ENCODE measurements around the gene KRTAP4-11.
"Not testable (repeated sequence)": the region's sequence is repeated elsewhere in the genome, so short reads cannot be mapped to it uniquely, and the experiment has no call there.

KRTAP4-11 gene

GRCh38 chr17:41123292-41123990 lies 5.3 kb upstream of the KRTAP4-11 start:
- not testable (repeated sequence) for DNase-seq

GRCh38 chr17:41121742-41122141 lies 3.6 kb upstream of the KRTAP4-11 start:
- DNase-seq: no peak

GRCh38 chr17:41119696-41120690 lies 1.8 kb upstream of the KRTAP4-11 start:
- DNase-seq: peak; percentile 69

- DNase-seq: peak; percentile 45
Measured at GRCh38 chr17:41118721-41119120, 548 bp upstream of the KRTAP4-11 start.

GRCh38 chr17:41116297-41116696 lies 1.9 kb downstream of the KRTAP4-11 start:
- DNase-seq: peak; percentile 62

- no peak for DNase-seq
Measured at GRCh38 chr17:41111151-41111885, 6.9 kb downstream of the KRTAP4-11 start.

- DNase-seq: not testable (repeated sequence)
Measured at GRCh38 chr17:41108728-41109386, 9.3 kb downstream of the KRTAP4-11 start.

GRCh38 chr17:41107941-41108450 lies 10.2 kb downstream of the KRTAP4-11 start:
- DNase-seq: no peak

GRCh38 chr17:41105347-41105746 lies 12.8 kb downstream of the KRTAP4-11 start, which contains the start of gene KRTAP4-9:
Gene KRTAP4-9, plus strand, starts transcription at chr17:41105389. Its CDS starts 0 bp downstream, at chr17:41105389.
- not testable (repeated sequence) for DNase-seq

GRCh38 chr17:41104386-41105038 lies 13.7 kb downstream of the KRTAP4-11 start:
- peak; percentile 87 for DNase-seq

- DNase-seq: no peak
Measured at GRCh38 chr17:41103896-41104295, 14.3 kb downstream of the KRTAP4-11 start.

- no peak for DNase-seq
Measured at GRCh38 chr17:41101586-41102259, 16.4 kb downstream of the KRTAP4-11 start, which contains the start of gene KRTAP4-16. Gene KRTAP4-16, minus strand, starts transcription at chr17:41102209. Its CDS starts 0 bp downstream, at chr17:41102209.

GRCh38 chr17:41099682-41100480 lies 18.3 kb downstream of the KRTAP4-11 start:
- peak; percentile 91 for DNase-seq

- peak; percentile 65 for DNase-seq
Measured at GRCh38 chr17:41098481-41098880, 19.7 kb downstream of the KRTAP4-11 start.

GRCh38 chr17:41098042-41098441 lies 20.1 kb downstream of the KRTAP4-11 start, which contains the start of gene KRTAP4-8:
Gene KRTAP4-8, minus strand, starts transcription at chr17:41098142. Its CDS starts 58 bp downstream, at chr17:41098084.
- no peak for DNase-seq

- no peak for DNase-seq
Measured at GRCh38 chr17:41096055-41096454, 22.1 kb downstream of the KRTAP4-11 start.

- not testable (repeated sequence) for DNase-seq
Measured at GRCh38 chr17:41088760-41089352, 29.3 kb downstream of the KRTAP4-11 start.

GRCh38 chr17:41084100-41084856 lies 33.9 kb downstream of the KRTAP4-11 start, which contains the start of gene KRTAP4-7:
Gene KRTAP4-7, plus strand, starts transcription at chr17:41084150. Its CDS starts 57 bp downstream, at chr17:41084207.
- DNase-seq: not testable (repeated sequence)
